K562 (cell line): ENCODE results near the gene SLAMF8. TPM values are rescaled to one million over a fixed set of nuclear protein-coding genes. Genes with fewer than 3 reads are reported as not detected.

Experiments used
- ATF3 ChIP-seq, 2 experiments: fragments of 450-650 bp in 1 of 2; sonication (generic) in 1 of 2; formaldehyde crosslinking in 1 of 2; IDR thresholded peaks in 1 of 2; conservative IDR thresholded peaks in 1 of 2; 2 replicates each; pipeline versions ENCODE4 v1.6.1 to v1.8.1; 2016 to 2023; ENCODE audit warnings: mild to moderate bottlenecking in 2 of 2, moderate library complexity in 2 of 2, inconsistent platforms in 1 of 2, missing genetic modification reagents in 1 of 2
- EGR1 ChIP-seq: fragments of 450-650 bp; conservative IDR thresholded peaks from 2 replicates; pipeline ENCODE4 v1.6.1; 2017; ENCODE audit warnings: mild to moderate bottlenecking
- MEF2D ChIP-seq: conservative IDR thresholded peaks from 2 replicates; pipeline ENCODE4 v1.6.1; 2016; ENCODE audit warnings: low read depth, missing genetic modification characterization, missing compliant biosample characterization
- NKRF ChIP-seq: fragments of 450-650 bp; IDR thresholded peaks from 2 replicates; pipeline ENCODE4 v1.6.1; 2016; ENCODE audit warnings: borderline replicate concordance
- PATZ1 ChIP-seq: fragments of 250-450 bp; sonication (Bioruptor Pico); IDR thresholded peaks from 2 replicates; pipeline ENCODE4 v1.5.0; 2020; ENCODE audit warnings: mild to moderate bottlenecking, borderline replicate concordance
- PCBP2 ChIP-seq: fragments of 200-400 bp; formaldehyde crosslinking; IDR thresholded peaks from 2 replicates; pipeline ENCODE4 v1.6.1; 2018; ENCODE audit warnings: low read length, low read depth, mild to moderate bottlenecking, moderate library complexity; ENCODE audit not compliant: poor library complexity, severe bottlenecking
- PRPF4 ChIP-seq: fragments of 200-400 bp; formaldehyde crosslinking; IDR thresholded peaks from one replicate; pipeline ENCODE4 v1.6.1; 2017; ENCODE audit warnings: low read length, low read depth, mild to moderate bottlenecking; ENCODE audit not compliant: insufficient read depth, poor library complexity, severe bottlenecking
- RFX5 ChIP-seq: IDR thresholded peaks from 2 replicates; pipeline ENCODE4 v1.6.1; 2011; ENCODE audit warnings: low read depth, mild to moderate bottlenecking, improper control_type of control experiment, low read length
- ZFX ChIP-seq: sonication (generic); formaldehyde crosslinking; IDR thresholded peaks from 2 replicates; pipeline ENCODE4 v1.8.0; 2022; ENCODE audit warnings: mild to moderate bottlenecking, missing genetic modification reagents, moderate library complexity
- ZNF696 ChIP-seq: fragments of 250-450 bp; sonication (Bioruptor Pico); conservative IDR thresholded peaks from 2 replicates; pipeline ENCODE4 v1.4.0; 2020; ENCODE audit warnings: mild to moderate bottlenecking, moderate library complexity
- polyA plus RNA-seq, 8 experiments: library from polyadenylated mRNA; depleted of rRNA in 4 of 8; stranded (reverse) in 5 of 8; unstranded in 3 of 8; fragments of >200 nt; fragmentation: Nextera tagmentation in 2 of 8; fragmentation: Illumina TruSeq in 1 of 8; extraction: Ambion mirVana in 2 of 8; extraction: Trizol in 1 of 8; gene quantifications; 2 replicates each; pipeline versions ENCODE4 v1.2.1 to v1.2.3, GENCODE V29; 2011 to 2014; ENCODE audit warnings: inconsistent platforms in 1 of 8, missing spikeins in 1 of 8
- total RNA-seq, 7 experiments: library from RNA; depleted of rRNA in 6 of 7; stranded (reverse); fragments of >200 nt in 6 of 7; fragmentation: Illumina TruSeq in 2 of 7; extraction: Trizol in 2 of 7; gene quantifications; 2 replicates each; pipeline versions ENCODE4 v1.2.1 to v1.2.3, GENCODE V29; 2011 to 2021; ENCODE audit warnings: low replicate concordance in 1 of 7
- TF ChIP-seq, protein P1 (sequence below), 2 experiments: IDR thresholded peaks; 2 replicates each; pipeline ENCODE4 v1.6.1; 2012; ENCODE audit warnings: improper control_type of control experiment in 2 of 2, low read depth in 2 of 2, low read length in 2 of 2, borderline replicate concordance in 1 of 2

Gene SLAMF8
- total and polyA plus RNA-seq, 9 of the 15 experiments (the other 6 are each of a cell fraction or from before 2014, with no cell fraction given): not detected

- TF ChIP-seq, protein P1, sequence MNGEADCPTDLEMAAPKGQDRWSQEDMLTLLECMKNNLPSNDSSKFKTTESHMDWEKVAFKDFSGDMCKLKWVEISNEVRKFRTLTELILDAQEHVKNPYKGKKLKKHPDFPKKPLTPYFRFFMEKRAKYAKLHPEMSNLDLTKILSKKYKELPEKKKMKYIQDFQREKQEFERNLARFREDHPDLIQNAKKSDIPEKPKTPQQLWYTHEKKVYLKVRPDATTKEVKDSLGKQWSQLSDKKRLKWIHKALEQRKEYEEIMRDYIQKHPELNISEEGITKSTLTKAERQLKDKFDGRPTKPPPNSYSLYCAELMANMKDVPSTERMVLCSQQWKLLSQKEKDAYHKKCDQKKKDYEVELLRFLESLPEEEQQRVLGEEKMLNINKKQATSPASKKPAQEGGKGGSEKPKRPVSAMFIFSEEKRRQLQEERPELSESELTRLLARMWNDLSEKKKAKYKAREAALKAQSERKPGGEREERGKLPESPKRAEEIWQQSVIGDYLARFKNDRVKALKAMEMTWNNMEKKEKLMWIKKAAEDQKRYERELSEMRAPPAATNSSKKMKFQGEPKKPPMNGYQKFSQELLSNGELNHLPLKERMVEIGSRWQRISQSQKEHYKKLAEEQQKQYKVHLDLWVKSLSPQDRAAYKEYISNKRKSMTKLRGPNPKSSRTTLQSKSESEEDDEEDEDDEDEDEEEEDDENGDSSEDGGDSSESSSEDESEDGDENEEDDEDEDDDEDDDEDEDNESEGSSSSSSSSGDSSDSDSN (IDR thresholded peaks at IDR 0.05; ENCODE audit: borderline replicate concordance in 1 of 2, low read depth in 2 of 2, low read length in 2 of 2): 0 out of 4 replicates have a peak, but pooled peaks of 1 of the 2 experiments have one; percentile 38
- no peak for TF ChIP-seq PATZ1 (CRISPR knock-in tag)
- TF ChIP-seq PCBP2: no peak
- TF ChIP-seq ZFX (CRISPR knock-in tag): peak; percentile 71
- no peak for TF ChIP-seq MEF2D (tag)
- peak; percentile 95 for TF ChIP-seq EGR1
- TF ChIP-seq NKRF: peak; percentile 91; the same call in 1 of the 2 replicates
- TF ChIP-seq RFX5: no peak
- peak; percentile 91 for TF ChIP-seq ATF3 (IDR thresholded peaks at IDR 0.05)
- TF ChIP-seq ATF3 (CRISPR knock-in tag; conservative IDR thresholded peaks at IDR 0.05): no peak; the same call in 1 of the 2 replicates
- TF ChIP-seq PRPF4: no peak
- TF ChIP-seq ZNF696 (CRISPR knock-in tag): no peak
- TF ChIP-seq, all 486 proteins: peak for 138
Observed at GRCh38 chr1:159780583-159781582, 45.8 kb upstream of the SLAMF8 start, which contains the start of gene DUSP23 (continued).
